Stimulated activated CD4-positive, alpha-beta T cell treated with anti-CD3 and anti-CD28 coated beads, Interleukin-1b, Interleukin-23, amount 100 ng/mL, for 1 hour (primary cell): ENCODE measurements around the gene PPDPF.
A peak's percentile ranks its signal among the peaks of the same experiment; 100 is the strongest.
"Not testable (repeated sequence)": the region's sequence is repeated elsewhere in the genome, so short reads cannot be mapped to it uniquely, and the experiment has no call there.

Experiments used
- DNase-seq, 2 donors: peaks; one replicate each; pipeline ENCODE4 v3.0.0-alpha.2; 2020; ENCODE audit warnings: low read depth in 2 of 2

Gene PPDPF

DNA sequence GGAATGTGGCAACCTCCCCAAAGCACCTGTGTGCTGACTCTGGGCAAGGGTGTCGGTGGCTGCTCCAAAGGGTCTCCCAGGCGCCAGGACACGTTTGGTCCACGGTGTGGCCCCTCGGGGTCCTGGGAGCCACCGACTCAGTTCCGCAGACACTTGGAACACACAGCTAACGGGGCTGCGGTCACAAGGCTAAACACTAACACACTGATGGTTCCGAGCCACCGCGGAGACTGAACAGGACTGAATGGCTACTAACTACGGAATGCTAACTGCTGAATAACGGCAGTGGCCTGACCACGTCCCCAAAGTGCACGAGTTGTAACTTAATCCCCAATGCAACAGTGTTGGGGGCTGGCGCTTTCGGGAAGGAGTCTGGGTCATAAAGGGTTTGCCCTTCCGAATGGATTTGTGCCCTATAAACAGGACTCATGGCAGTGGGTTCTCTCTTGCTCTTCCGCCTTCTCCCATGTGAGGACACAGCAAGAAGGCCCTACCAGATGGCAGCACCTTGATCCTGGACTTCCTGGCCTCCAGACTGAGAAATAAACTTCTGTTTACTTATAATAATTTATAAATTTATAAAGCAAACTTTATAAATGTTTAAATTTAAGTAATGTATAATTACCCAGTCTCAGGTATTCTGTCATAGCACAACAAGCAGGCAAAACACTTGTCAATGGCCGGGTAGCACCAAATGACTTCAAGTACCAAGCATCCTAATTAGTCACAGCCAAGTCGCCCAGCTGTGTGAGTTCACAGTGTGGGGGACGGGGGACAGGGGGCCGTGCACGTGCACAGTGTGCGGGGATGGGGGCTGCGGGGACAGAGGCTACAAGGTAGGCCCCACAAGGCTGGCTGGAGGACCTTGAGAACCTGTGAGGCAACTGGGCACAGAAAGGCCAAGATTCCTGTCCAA, 19.4 kb upstream of the PPDPF start:
- no peak for DNase-seq

DNA sequence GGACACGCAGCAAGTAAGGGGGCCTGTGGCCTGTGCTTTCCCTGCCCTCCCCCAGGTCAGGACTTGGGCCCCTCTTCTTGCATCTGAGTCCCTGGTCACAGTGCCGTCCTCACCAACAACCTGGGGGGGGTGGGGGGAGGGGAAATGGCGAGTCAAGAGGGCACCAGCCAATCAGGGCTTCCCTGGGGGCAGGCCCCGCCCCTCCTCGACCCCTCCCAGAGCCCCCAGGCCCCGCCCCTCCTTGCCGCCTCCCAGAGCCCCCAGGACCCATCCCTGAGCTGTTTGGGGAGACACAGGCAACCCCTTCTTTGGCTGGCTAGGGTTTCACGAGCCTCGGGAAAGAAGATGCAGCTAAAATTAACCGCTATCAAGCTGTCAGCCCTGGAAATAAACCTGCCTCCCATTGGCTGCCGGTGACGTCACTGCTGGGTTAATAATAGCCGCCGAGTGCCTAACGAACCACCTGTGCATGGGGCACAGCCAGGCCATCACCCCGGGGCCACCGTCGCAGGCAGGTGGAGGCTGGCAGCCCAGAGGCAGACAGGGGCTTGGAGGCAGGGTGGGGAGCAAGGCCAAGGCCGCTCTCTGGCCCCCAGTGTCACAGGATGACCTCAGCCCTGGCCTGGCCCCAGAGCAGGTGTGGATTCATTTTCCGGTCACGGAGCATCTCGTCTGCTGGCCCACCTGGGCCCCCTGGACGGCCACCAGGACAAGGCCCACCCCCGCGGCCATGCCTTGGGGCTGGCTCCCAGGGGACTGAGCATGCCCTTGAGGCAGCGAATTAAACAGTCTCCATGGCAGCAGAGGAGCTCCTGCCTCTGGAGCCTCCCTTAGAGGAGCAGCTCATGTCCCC, 18.5 kb upstream of the PPDPF start:
- no peak for DNase-seq

DNA sequence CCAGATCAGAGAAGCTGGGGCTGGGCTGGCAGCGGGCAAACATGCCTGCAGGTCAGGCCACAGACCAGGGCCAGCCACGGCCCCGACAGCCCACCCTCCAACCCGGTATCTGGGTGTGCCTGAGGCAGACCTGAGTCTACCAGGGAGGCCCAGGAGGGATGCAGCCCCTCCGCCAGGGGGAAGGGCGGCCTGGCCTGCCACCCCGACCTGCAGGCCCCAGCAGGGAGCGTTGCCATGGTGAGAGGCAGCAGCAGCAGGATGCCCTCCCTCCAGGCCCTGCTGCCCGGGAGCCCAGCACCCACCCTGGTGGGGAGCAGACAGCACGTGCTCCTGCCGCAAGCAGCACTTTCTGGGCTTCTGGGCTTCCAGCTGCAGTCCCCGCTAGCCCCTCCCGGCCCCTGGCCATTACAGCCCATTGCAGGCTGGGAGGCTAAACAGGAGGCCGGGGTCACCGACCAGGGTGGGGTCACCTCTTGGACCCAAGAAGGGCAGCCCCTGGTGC, 17.8 kb upstream of the PPDPF start:
- no peak for DNase-seq

DNA sequence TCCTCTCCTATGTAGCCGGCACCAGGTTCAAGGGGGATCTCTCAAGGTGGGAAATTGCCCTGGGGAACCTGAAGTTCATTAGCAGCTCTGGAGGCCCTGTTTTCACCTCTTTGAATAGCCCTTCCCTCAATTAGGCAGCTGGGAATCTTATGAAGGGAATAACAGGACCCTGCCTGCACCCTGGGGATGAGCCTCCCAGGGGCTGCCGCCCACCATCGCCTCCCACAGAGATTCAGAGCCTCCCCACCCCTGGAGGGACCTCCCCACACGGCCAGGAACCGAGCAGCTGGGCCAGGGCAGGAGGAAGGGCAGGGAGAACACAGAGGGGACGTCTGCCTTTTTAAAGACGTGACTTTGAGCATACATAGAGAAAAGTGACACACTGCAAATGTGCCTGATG, 17.0 kb upstream of the PPDPF start:
- no peak for DNase-seq

DNA sequence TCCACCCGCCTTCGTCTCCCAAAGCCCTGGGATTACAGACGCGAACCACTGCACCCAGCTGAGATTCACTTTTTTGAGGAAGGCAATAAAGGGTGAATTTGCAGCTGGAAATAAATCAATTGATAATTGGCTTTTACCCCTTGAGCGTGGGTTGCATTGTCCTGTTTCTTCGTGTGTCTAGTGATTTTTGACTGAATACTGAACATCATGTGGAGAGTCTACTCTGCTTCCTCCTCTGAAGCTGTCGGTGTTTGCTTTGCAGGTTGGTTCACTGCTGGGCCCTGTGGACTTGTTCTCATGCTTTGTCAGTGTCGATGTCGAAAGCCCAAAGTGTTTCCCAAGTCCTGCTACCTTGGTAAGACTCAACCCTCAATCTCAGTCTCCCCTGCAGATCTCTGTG, 15.9 kb upstream of the PPDPF start:
- DNase-seq = no peak

DNA sequence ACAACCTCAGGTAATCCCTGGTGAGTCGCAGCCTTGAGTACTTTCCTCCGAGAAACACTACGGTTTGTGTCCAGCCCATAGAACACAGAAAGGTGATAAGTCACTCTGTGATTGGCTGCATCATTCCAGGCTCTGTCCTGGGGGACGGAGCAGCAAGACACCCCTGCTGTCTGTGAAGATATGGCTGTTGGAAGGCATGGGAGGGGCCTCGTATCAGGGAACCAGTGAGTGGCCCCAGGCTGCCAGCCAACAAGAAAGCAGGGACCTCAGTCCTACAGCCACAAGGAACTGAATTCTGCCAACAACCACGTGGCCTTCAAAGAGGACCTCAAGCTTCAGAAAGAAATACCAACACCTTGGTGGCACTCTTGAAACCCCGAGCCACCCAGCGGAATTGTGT, 15.3 kb upstream of the PPDPF start:
- DNase-seq = no peak

DNA sequence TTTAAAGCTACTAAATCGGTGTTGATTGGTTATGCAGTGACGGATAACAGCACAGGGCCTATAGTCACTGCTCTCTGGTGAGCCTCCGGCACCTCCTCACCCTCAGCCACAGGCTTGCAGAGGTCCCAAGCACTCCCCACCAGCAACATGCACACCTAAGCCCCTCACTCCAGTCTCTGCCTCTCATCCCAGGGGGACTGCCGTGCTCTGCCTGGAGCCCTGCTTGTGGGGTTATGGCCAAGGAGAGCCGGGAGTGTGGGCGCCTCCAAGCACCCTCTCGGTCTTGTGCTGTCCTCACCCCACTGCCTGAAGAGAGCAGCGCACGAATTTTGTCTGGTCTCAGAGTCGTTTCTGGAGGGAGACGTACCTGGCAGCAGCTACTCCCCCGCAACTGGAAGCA, 14.8 kb upstream of the PPDPF start:
- DNase-seq = no peak

DNA sequence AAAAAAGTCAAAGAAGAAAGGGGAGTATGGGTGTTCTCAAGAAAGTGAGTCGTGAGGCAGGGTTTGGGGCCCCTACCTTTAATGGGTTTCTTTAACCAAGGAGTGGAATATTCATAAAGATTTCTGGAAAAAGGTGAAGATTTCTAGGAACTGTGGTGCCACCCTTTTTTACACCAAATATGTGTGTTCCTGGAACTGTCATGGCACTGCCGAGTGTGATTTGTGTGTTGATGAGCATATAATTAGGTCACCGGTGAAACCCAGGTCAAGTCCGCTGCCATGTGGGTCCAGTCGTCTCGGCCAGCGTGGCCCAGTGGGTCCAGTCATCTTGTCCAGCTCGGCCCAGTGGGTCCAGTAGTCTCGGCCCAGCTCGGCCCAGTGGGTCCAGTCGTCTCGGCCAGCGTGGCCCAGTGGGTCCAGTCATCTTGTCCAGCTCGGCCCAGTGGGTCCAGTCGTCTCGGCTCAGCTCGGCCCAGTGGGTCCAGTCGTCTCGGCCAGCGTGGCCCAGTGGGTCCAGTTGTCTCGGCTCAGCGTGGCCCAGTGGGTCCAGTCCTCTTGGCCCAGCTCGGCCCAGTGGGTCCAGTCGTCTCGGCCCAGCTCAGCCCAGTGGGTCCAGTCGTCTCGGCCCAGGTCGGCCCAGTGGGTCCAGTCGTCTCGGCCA, 13.4 kb upstream of the PPDPF start:
- no peak for DNase-seq

DNA sequence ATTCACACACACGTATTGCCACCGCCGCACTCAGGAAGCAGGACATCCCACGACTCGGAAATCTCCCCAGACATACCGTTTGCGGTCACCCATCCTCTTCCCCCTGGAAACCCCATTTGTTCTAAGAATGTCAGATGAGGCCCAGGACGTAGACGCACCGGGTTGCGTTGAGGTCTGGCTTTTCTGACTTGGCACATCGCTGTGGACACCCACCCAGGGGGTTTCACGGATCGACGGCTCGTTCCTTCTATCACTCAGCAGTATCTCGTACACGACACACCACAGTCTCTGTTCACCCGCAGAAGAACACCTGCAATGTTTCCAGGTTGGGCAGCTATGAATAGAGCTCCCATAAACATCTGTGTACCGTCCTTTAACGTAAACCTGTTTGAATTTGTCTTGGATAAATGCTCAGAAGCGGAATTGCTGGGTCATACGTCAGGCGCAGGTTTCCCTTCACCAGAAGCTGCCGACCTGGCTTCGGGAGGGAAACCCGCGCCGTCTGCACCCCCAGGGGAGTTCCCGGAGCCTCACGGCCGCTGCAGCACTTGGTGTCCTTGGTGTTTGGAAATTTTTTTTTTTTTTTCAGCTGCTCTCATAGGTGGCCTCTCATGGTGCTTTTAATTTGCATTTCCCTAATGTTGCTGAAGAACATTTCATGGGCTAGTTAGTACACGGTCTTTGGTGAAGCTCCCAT, 12.3 kb upstream of the PPDPF start:
- no peak for DNase-seq

DNA sequence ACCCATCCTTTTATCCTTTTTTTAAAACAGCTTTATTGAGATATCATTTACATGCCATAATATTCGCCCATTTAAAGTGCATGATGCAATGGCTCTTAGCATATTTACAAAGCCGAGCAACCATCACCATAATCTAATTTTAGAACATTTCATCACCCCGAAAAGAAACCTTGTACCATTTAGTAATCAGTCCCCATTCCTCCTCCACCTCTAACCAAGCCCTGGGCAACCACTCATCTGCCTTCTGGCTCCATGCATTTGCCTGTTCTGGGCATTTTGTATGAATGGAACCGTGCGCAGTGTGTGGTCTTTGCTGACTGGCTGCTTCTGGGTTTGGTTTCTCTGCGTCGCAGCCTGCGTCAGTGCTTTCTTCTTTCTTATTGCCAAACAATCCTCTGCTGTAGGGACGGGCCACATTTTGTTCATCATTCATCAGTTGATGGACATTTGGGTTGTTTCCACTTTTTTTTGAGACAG, 11.4 kb upstream of the PPDPF start:
- no peak for DNase-seq

DNA sequence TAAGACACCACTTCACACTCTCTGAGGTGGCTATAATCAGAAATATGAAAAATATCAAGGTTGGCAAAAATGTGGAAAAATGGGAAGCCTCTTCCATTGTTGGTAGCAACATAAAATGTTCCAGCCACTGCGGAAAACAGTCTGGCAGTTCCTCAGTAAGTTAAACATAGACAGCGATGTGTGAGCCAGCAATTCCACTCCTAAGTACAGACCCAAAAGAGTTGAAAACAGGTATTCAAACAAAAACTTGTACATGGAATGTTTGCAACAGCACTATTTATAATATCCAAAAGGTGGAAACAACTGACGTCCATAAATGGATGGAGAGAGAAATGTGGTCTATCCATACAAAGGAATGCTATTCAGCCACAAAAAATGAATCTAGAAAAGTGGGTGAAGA, 7.4 kb upstream of the PPDPF start:
- DNase-seq = no peak

DNA sequence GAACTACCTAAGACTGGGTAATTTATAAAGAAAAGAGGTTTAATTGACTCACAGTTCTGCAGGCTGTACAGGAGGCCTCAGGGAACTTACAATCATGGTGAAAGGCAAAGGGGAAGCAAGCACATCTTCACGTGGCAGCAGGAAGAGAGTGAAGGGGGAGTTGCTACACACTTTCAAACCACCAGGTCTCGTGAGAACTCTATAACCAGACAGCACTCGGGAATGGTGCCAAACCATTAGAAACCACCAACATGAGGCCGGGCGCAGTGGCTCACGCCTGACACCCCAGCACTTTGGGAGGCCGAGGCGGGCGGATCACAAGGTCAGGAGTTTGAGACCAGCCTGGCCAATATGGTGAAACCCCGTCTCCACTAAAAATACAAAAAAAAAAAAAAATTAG, 6.0 kb upstream of the PPDPF start:
- not testable (repeated sequence) for DNase-seq

DNA sequence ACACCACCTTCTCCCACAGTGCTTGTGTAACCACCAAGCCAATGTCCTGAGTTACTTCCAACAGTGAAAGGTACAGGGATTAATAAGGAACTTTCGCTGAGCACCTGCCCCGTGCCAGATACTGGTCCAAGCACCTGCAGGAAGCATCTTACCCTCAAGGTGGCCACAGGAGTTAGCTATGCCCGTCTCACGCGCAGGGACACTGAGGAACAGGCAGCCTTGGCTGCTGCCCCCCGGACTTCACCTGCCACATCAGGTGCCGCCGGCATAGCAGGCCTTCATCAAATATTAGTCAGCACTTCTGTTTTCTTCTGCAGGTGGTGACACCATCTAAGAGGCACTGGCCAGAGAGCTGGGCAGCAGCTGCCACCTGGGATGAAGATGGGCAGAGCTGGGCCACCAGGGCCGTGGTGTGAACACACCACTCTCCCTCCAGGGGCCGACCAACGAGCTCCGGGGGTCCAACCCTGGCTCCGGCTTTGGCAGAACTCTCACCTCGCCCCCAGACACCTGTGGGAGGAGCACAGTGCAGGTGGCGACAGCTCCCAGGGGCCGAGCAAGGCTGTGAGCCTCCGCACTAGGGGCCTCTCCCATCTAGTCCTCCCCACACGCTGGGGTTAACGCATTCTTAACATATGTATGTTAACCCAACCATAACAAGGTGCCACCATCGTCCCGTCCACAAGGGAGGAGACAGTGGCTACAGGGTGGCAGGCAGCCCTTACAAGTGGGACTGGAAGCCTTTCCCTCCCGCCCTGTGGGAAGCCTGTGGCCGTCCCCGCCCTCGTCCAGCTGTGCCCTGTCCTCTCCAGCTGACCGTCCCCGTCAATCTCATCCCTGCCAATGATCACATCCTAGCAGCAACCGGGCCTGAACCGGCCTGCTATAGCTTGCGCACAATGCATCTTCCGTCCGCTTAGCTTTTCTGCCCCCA, 2.9 kb upstream of the PPDPF start:
- DNase-seq = no peak

DNA sequence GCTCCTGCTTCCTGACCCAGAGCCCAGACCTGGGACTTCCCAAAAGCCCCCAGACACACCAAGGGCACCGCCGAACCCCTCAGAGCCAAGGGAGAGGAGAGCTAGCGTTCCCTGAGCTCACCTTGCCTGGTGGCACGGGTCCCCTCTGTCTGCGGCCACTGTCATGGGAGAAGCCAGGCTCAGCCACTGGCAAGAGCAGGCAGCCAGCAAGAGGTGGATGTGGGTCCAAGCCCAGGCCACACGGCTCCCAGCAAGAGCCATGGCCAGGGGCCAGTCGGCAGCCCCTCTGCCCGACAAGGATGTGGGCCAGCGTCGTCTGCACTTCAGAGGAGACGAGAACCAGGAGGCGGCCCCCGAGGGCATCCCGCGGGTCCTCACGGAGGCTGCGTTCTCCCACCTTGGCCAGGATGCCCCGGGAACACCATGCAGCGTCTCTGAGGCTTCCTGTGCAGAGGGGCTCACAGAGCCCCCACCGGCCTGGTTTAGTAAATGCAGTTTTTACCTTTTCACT, 2.2 kb upstream of the PPDPF start:
- DNase-seq = no peak

DNA sequence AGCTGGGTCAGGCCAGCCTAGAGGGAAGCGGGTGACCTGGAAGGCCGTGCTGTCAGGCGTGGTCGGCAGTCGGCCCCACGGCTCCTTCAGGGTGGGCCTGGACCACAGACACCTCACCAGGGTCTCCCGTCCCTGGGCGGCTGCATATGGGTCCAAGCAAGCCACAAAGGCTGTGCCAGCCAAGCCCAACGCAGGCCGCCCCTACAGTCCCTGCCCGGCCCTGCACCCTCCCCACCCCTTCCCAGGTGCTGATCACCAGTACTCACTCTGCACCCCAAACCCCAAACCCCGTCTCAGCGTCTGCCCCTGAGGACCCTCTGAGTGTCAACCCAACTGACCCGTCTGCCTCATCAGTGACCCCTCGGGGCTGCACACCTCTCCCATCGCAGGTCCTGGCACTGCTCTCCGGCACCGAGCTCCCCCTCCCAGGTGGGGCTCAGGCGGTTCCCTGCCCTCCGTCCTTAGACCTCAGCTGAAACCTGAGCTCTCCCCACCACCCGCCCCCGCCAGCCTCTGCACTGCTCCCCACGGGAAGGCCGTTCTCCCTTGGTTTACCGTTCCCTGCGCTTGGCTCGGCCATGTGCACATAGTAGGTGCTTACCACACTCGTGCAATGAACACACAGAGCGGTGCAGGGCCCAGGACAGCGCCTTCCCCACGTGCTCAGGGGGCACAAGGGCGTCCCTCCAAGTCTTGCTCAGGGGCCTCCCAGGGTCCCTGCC, 1.5 kb upstream of the PPDPF start:
- no peak for DNase-seq

DNA sequence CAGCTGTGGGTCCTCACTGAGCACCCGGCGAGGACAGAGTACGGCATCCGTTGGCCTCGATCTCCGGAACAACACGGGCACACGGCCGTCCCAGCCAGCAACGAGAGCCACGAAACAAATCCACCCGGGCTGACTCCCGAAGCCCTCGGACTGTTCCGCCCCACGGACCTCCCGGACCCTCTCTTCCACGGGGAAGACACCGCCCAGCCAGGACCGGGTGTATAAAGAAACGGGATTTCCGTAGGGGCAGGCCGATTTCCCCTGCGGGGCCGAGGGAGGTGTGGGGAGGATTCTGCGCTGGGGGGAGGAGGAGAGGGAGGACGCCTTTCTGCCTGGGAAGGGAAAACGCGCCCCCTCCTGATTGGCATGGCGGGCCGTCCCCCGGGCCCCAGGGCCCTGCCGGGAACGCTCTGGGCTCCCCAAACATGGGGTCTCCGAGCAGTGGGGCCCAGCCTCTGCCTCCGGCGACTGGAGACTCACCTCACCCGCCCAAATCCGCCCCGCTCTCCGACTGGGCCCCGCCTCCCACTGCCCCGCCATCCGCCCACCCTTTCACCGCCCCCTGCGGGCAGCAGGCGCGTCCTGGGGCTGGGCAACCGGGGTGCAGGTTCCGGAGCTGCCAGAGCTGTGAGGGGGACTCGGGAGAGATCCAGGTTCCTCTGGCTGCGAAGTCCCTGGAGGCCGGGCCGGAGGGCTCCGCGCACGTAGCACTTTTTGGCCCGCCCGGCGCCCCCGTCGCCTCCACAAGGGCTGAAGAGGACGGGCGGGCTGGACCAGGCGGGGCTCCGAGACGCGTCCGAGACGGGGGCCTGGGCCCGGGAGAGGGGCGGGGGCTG, 679 bp upstream of the PPDPF start:
- DNase-seq = peak in 1 of 2 donors; percentile 17

DNA sequence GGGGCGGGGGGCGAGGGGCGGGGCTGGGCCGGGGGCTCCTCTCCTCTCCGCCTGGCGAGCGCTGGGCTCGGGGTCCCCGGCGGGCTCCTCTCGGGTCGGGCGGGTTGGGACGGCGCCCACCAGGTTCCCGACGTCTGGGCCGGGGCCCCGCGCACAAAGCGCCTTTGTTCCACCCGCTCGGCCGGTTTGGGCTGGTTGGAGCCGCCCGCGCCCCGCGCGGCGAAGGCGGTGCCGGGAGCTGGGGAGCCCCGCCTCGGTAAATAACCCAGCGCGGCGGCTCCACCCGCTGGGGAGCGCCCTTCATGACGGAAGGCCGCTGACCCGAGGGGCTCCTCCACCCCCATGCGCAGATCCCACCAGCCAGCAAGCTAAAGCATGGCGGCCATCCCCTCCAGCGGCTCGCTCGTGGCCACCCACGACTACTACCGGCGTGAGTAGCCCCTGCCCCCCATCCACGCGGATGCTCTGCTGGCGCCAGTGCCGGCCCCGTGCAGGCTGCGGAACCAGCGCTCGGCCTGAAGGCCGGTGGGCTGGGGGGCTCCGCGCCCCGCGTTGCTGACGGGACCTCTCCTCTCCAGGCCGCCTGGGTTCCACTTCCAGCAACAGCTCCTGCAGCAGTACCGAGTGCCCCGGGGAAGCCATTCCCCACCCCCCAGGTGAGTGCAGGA, 503 bp downstream of the PPDPF start:
- peak; percentile 18 to 45 for DNase-seq

DNA sequence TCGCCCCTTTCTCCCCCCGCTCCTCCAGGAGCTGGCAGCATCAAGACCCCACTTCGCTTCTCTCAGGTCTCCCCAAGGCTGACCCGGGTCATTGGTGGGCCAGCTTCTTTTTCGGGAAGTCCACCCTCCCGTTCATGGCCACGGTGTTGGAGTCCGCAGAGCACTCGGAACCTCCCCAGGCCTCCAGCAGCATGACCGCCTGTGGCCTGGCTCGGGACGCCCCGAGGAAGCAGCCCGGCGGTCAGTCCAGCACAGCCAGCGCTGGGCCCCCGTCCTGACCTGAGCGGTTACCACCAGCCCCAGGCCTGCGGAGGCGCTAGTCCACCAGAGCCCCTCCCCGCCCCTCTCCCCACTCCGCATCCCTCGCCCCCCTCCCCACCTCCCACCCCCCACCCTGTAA, 1.0 kb downstream of the PPDPF start:
- DNase-seq = no peak
